Astrocyte of the hippocampus (primary cell): ENCODE results near the gene TENT4B.

Experiments
- DNase-seq: peaks from one replicate; pipeline ENCODE4 v3.0.0; 2011; ENCODE audit warnings: low read depth, low spot score

Gene TENT4B

GRCh38 chr16:50255538-50255937, 102.4 kb downstream of the TENT4B start:
- no peak for DNase-seq

- no peak for DNase-seq
Observed at GRCh38 chr16:50256604-50257003, 103.5 kb downstream of the TENT4B start.

DNA sequence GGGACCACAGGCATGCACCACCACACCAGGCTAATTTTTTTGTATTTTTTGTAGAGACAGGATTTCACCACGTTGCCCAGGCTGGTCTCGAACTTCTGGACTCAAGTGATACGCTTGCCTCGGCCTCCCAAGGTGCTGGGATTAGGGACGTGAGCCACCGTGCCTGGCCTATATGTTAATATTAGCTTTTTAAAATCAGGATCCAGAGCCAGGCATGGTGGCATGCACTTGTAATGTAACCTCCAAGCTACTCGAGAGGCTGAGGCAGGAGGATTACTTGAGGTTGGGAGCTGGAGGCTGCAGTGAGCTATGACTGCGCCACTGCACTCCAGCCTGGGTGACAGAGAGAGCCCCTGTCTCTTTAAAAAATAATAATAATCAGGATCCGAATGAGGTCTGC, 104.8 kb downstream of the TENT4B start:
- no peak for DNase-seq

GRCh38 chr16:50259334-50260205, 106.5 kb downstream of the TENT4B start:
- DNase-seq: peak; percentile 55

DNA sequence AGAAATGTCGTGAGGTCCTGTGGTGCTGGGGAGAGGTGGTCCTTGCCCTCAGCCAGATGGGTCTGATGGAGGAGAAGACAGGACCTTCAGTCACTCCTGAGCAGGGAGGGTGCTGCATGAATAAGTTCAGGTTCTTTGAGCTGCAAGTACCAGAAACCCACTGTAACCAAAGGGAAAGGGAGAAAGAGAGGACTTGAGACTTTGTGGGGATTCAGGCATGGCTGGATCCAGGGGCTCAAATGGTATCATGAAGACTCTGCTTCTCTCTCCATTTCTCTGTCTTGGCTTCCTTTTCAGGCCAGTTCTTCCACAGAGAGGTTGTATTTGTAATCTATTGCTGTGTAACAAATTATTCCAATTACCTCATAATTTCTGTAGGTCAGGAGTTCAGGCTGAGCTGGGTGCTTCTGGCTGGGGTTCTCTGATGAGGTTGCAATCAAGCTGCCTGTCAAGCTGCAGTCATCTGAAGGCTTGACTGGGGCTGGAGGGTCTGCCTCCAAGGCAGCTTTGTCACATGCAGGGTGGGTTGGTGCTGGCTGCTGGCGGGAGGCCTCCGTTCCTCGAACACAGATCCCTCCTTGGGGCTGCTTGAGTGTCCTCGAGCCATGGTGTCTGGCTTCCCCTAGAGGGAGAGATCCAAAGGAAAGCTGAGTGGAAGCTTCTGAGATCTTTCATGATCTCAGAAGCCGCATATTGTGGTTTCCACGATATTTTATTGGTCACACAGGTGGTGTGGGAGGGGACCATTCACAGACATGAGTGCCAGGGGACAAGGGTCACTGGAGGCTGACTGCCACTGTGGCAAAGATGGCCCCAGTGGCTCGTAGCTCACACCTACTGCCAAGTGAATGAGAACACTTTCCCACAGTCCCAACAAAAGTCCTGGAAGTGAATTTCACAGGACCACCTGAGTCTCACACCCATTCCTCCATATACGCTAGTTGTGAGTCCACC, 107.4 kb downstream of the TENT4B start:
- DNase-seq: no peak

DNA sequence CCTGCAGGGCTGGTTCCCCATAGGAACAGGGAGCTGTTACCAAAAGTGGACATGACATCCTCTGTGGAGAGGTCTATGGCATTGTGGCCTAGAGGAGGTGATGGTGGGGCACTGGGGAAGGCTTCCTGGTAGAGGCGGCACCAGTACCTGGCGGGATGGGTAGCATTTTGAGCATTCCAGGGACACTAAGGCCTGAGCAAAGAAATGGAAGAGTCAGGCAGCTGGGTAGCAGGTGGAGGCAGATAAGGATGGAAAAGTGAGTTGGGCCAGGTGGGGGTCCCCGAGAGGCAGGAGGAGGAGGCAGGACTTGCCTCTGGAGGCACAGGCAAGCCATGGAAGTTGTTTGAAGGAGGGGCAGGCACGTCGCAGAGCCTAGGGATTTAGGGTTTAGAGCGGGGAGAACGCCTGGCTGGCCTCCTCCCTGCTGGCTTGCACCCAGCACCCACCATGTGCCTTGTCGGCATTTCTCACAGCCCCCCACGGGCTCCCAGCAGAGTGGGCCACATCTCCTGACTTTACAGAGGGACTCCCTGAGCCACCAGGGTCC, 108.1 kb downstream of the TENT4B start:
- DNase-seq: no peak

DNA sequence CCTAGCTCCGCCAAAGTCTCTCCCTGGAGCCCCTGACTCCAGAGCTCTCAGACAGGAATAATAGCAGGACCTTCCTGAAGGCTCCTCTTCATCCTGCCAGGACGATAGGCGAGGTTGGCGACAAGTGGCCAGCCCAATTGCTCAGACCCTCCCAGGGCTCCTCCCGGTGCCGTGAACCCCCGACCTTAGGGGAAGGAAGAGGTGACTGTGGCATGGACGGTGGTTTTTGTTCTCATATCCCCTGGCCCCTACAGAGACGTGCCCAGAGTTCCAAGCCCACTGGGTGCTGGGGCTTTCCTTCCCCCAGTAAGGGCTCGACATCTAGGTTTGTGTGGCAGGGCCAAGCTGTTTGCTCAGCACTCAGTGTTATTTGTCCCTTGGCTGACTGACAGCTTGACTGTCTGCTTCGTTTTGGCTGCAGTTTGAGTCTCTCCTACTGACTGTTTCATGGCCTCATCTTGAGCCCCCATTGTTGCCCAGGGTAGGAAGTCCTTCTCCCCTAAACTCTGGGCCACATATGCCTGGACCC, 108.7 kb downstream of the TENT4B start:
- DNase-seq: no peak

DNA sequence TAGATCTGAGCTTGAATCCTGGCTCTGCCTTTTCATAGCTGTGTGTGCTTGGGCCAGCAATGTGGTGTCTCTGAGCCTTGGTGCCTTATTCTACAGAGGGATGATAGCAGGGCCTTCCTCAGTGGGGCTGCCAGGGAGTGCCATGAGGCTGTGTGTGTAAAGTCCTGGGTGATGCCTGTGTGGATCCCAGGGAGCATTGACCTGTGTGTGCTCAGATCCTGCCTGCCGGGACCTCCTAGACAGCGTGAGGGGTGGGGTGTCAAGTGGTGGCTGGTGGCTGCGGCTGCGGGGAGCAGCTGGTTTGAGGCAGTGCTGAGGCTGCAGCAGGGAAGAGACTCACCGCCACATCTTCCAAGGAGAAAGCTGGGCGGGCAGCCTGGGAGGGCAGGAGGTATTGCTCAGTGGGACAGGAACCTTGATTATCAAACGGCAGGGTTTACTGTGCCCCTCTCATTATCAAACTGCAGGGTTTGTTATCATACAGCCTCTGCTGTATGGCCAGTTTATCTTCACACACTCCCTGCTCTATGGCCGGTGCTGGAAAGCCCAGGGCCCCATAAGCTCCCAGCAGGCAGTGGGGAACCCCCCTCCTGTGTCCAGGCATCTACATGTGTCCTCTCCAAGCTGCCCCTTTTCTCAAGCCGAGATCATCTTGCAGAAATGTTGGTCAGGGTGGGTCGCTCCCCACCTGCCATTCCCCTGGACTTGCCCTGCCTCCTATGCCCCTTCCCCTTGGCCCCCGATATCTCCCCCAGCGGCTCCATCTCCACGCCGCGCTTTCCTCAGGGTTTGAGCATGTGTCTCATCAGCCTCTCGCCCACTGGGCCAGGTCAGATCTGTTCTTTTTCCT, 110.2 kb downstream of the TENT4B start:
- no peak for DNase-seq

DNA sequence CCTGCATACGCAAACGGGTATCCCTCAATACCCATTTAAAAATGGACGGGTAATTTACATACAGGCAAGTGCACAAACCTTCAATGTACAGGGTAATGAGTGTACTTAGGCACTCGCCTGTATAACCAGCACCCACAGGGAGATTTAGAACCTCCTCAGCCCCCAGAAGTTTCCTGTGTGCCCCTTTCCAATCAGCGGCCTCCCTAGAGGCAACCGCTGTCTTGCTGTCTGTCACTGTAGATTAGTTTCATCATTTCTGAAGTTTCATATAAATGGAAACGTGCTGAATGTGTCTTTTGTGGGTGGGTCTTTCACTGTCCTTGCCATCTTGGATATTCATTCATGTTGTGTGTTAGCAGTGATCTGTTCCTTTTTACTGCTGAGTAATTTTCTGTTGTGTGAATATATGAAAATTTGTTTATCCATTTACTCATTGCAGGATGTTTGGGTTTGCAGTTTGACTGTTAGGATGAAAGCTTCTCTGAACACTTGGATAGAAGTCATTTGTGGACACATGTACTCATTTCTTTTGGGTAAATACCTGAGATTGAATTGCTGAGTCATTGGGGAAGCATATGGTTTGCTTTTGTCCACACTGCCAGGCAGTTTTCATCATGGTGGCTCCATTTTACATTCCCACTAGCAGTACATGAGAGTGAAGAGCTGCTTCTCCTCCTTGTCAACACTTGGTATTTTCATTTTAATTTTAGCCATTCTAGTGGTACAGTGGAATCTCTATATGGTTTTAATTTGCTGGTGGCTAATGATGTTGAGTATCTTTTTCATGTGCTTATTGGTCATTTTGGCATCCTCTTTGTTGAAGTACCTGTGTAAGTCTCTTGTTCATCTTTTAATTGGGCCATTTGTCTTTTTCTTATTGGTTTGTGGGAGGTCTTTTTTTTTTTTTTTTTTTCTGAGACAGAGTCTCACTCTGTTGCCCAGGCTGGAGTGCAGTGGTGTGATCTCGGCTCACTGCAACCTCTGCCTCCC, 111.1 kb downstream of the TENT4B start:
- no peak for DNase-seq

DNA sequence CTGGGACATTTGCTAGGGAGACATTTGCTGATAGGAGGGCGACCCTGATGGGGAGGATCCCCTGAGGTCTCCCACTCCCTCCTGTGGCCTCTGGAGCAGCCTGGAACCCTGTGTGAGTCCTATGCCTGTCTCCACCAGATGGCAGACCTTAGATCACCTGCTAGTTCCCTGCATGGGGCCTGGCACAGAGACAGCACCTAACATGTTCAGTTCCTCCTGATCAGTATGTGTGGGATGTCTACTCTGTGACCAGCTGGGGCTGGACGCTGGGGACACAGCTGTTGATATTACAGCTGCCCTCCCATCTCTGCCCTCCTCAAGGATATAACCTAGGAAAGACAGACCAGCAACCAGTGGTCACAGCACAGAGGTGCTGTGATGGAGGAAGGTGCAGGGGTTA, 112.2 kb downstream of the TENT4B start:
- DNase-seq: peak; percentile 32

DNA sequence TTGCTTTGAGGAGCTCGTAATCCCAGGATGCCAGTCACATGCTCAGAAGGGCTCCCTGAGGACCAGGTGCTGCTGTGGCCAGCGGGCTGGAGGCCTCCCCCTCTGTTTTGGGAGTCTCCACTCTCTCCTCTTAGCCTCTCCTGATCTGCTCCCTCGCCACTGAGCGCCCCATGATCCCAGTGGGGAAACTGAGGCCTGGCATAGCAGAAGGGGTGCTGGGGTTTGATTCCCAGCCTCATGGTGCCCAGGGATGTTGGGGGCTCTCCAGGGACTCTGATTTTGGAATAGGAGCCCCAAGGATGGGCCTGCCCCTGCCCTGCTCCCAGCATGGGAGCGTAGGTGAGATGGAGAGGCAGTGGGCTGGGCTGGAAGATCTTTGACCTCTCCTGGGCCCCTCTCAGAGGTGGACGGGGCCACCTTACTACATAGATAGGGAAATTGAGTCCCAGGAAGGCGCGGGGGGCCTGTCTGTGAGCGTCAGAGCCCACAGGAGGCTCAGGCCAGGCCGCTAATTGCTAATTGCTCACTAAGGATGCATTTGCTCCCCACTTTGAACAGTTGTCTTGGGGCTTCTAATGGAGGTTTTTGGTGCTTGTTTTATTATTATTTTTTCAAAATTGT, 112.7 kb downstream of the TENT4B start:
- no peak for DNase-seq

- DNase-seq: peak; percentile 93
Observed at GRCh38 chr16:50266337-50267091, 113.4 kb downstream of the TENT4B start, which contains the start of gene ADCY7. TSS of gene ADCY7 (plus strand) at chr16:50266551. CDS start at chr16:50288180, 21,629 bp downstream.

- no peak for DNase-seq
Observed at GRCh38 chr16:50267151-50267631, 114.1 kb downstream of the TENT4B start.

DNA sequence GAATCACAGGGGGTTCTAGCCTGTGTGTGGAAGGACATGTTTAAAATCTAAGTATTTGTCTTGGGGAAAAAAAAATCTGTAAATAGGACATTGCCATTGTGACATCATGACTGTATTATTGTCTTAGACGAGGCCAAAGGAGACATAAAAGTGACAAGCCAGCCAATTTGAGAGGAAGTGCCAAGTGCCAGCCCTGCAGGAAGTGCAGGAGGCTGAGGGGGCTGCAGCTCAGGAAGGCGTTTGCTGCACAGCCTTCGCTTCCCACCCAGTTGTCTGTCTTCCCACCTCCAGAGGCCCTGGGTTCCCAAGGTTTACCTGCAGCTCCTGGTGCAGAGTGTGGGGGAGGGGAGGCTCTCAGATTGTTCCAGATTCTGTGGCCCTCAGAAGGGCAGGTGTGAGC, 114.5 kb downstream of the TENT4B start:
- no peak for DNase-seq

DNA sequence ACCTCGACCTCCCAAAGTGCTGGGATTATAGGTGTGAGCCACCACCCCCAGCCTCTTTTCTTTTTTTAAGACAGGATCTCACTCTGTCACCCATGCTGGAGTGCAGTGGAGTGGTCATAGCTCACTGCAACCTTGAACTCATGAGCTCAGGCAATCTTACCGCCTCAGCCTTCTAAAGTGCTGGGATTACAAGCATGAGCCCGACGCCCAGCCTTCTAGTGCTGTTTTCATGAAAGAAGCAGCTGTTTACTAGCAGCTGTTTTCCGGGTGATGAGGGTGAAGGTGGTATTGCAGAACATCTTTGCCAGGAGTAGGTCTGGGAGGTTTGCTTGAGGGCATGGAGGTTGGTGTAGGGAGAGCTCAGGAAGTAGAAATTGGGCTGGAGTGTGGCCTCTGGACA, 115.2 kb downstream of the TENT4B start:
- DNase-seq: no peak

DNA sequence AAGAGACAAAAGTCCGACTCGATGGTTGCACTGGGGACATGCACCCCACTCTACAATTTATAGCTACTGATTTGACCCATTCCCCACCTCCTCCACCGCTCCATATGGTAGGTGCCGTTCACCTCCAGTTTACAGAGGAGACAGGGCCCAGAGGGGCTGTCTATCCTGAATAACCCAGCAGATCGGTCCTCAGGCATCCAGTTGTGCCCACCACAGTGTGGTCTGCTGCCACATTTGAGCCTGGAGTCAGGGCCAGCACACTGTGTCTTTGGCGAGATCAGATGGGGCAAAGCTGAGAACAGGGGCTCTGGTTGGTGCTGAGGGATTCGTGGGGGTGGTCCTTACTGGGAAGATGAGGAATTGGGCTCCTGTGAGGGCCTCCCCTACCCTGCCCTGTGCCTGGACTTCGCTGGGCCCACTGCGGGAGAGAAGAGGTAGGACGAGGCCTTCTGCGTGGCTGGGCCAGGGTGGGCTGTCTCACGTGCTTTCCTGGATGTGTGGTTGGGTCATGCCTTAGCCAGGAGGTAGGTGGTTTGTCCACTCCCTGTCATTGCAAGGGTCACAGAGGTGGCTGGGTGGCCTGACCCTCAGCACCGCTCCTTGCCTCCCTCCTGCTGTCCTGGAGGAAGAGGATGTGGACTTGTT, 116.1 kb downstream of the TENT4B start:
- DNase-seq: no peak

GRCh38 chr16:50269769-50270509, 116.8 kb downstream of the TENT4B start:
- no peak for DNase-seq
